ENCODE data around the gene SGCG. TPM values are rescaled to one million over a fixed set of nuclear protein-coding genes. Genes with fewer than 3 reads are reported as not detected.
"Not testable (repeated sequence)": the region's sequence is repeated elsewhere in the genome, so short reads cannot be mapped to it uniquely, and the experiment has no call there.

The SGCG gene
- total and polyA plus RNA-seq, 5 donors from 2014 or later, result not detected

- Histone ChIP-seq H3K36me3 (ENCODE audit: control insufficient read depth, insufficient read depth, low read length) (no peaks in the 10 kb centered on the region), H3K4me1 (ENCODE audit: control insufficient read depth, insufficient read depth, low read length, poor library complexity, severe bottlenecking) (no peaks in the 10 kb centered on the region), H3K27me3 (ENCODE audit: control insufficient read depth, insufficient read depth, low read length) (no peaks in the 10 kb centered on the region), H3K9me3 (ENCODE audit: control insufficient read depth in 2 of 2, low read length in 2 of 2) (no peaks in the 10 kb centered on the region), H3K4me3 (ENCODE audit: low read depth, low read length) (no peak overlapping the region), H3K27ac (ENCODE audit: insufficient read depth, low read length, poor library complexity, severe bottlenecking) (no peak overlapping the region)
- peaks cover 24% of the 10 kb centered on the region for H3K27me3 Mint-ChIP-seq
- no peaks in the 10 kb centered on the region for H3K4me1 Mint-ChIP-seq
- DNase-seq (no peak), ATAC-seq (ENCODE audit: low read depth in 2 of 2) (no peak)
- no peak overlapping the region for H3K27ac Mint-ChIP-seq
- no peaks in the 10 kb centered on the region for H3K36me3 Mint-ChIP-seq
- H3K4me3 Mint-ChIP-seq, result no peak overlapping the region
- peaks cover 0 to 2% (median 0%) of the 10 kb centered on the region in 7 donors for H3K9me3 Mint-ChIP-seq
Observed at GRCh38 chr13:23231241-23231640, 50.5 kb downstream of the SGCG start.

DNA sequence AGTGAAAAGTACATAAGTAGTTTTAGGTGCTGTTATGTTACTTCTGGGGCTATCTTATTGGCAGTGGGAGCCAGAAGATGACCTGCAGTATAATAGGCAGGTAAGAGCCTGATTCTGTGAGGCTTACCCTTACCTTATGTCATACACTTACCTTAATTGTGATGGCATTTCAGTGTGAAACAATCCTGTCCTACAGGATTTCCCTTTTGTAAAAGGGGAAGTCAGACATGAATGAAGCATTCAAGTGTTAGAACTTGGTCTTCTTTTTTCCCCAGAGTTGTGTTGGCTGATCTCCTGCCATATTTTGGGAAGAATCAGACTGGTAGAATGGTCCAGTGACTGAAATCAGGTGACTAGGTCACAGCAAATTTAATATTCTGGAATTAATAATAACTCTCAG is 55.2 kb downstream of the SGCG start:
- Mint-ChIP-seq H3K4me1 (no peaks in the 10 kb centered on the region), H3K36me3 (no peaks in the 10 kb centered on the region), H3K9me3 (peaks cover 0 to 1% (median 0%) of the 10 kb centered on the region in 7 donors), H3K4me3 (no peak overlapping the region), H3K27ac (no peak overlapping the region), H3K27me3 (peaks cover 14% of the 10 kb centered on the region)
- H3K27me3 ChIP-seq (ENCODE audit: control insufficient read depth, insufficient read depth, low read length), result peaks cover 2% of the 10 kb centered on the region
- no peaks in the 10 kb centered on the region for H3K36me3 ChIP-seq (ENCODE audit: control insufficient read depth, insufficient read depth, low read length)
- DNase-seq (no peak), ATAC-seq (ENCODE audit: low read depth in 2 of 2) (no peak)
- no peak overlapping the region for H3K27ac ChIP-seq (ENCODE audit: insufficient read depth, low read length, poor library complexity, severe bottlenecking)
- no peaks in the 10 kb centered on the region for H3K9me3 ChIP-seq (ENCODE audit: control insufficient read depth in 2 of 2, low read length in 2 of 2)
- H3K4me1 ChIP-seq (ENCODE audit: control insufficient read depth, insufficient read depth, low read length, poor library complexity, severe bottlenecking), result no peaks in the 10 kb centered on the region
- no peak overlapping the region for H3K4me3 ChIP-seq (ENCODE audit: low read depth, low read length)

- no peak overlapping the region for H3K27ac Mint-ChIP-seq
- H3K36me3 Mint-ChIP-seq, result no peaks in the 10 kb centered on the region
- H3K4me3 ChIP-seq (ENCODE audit: low read depth, low read length), result no peak overlapping the region
- no peaks in the 10 kb centered on the region for H3K36me3 ChIP-seq (ENCODE audit: control insufficient read depth, insufficient read depth, low read length)
- no peaks in the 10 kb centered on the region for H3K4me1 Mint-ChIP-seq
- no peak for DNase-seq
- peaks cover 2% of the 10 kb centered on the region for H3K27me3 ChIP-seq (ENCODE audit: control insufficient read depth, insufficient read depth, low read length)
- H3K27ac ChIP-seq (ENCODE audit: insufficient read depth, low read length, poor library complexity, severe bottlenecking), result no peak overlapping the region
- H3K9me3 ChIP-seq (ENCODE audit: control insufficient read depth in 2 of 2, low read length in 2 of 2), result no peaks in the 10 kb centered on the region
- H3K4me3 Mint-ChIP-seq, result no peak overlapping the region
- peaks cover 0 to 1% (median 0%) of the 10 kb centered on the region in 7 donors for H3K9me3 Mint-ChIP-seq
- ATAC-seq (ENCODE audit: low read depth in 2 of 2), result no peak
- H3K27me3 Mint-ChIP-seq, result peaks cover 6% of the 10 kb centered on the region
- no peaks in the 10 kb centered on the region for H3K4me1 ChIP-seq (ENCODE audit: control insufficient read depth, insufficient read depth, low read length, poor library complexity, severe bottlenecking)
Observed at GRCh38 chr13:23243066-23243465, 62.3 kb downstream of the SGCG start.

- DNase-seq; H3K27ac Mint-ChIP-seq; H3K9me3 Mint-ChIP-seq; H3K4me1 ChIP-seq (ENCODE audit: control insufficient read depth, insufficient read depth, low read length, poor library complexity, severe bottlenecking); H3K4me3 Mint-ChIP-seq; H3K36me3 Mint-ChIP-seq; H3K36me3 ChIP-seq (ENCODE audit: control insufficient read depth, insufficient read depth, low read length); H3K4me3 ChIP-seq (ENCODE audit: low read depth, low read length); H3K27ac ChIP-seq (ENCODE audit: insufficient read depth, low read length, poor library complexity, severe bottlenecking); H3K4me1 Mint-ChIP-seq; ATAC-seq (ENCODE audit: low read depth in 2 of 2); H3K27me3 Mint-ChIP-seq; H3K9me3 ChIP-seq (ENCODE audit: control insufficient read depth in 2 of 2, low read length in 2 of 2); H3K27me3 ChIP-seq (ENCODE audit: control insufficient read depth, insufficient read depth, low read length): not testable (repeated sequence)
Observed at GRCh38 chr13:23248410-23248809, 67.6 kb downstream of the SGCG start.

DNA sequence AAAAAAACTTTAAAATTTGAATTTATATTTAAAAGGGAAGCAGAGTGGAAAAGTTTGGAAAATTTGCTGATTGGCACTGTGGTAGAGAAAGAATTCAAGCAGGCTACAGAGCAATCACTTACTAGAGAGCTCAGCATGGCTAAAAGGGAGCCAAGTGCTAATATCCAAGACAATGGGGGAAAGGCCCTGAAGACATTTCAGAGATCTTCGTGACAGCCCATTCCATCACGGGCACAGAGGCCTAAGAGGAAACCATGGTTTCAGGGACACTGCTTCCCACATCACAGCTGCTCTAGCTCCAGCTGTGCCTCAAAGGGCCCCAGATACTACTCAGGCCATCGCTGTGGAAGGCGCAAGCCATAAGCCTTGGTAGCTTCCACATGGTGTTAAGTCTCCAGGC is 73.7 kb downstream of the SGCG start:
- Mint-ChIP-seq H3K27me3 (peaks cover 11% of the 10 kb centered on the region), H3K4me3 (no peak overlapping the region)
- no peak for ATAC-seq (ENCODE audit: low read depth in 2 of 2)

GRCh38 chr13:23267571-23267970 is 86.8 kb downstream of the SGCG start:
- H3K27ac Mint-ChIP-seq, result no peak overlapping the region
- H3K27me3 ChIP-seq (ENCODE audit: control insufficient read depth, insufficient read depth, low read length), result no peaks in the 10 kb centered on the region
- no peak for DNase-seq
- H3K9me3 Mint-ChIP-seq, result peaks cover 0 to 1% (median 0%) of the 10 kb centered on the region in 7 donors
- H3K27ac ChIP-seq (ENCODE audit: insufficient read depth, low read length, poor library complexity, severe bottlenecking), result no peak overlapping the region
- no peaks in the 10 kb centered on the region for H3K9me3 ChIP-seq (ENCODE audit: control insufficient read depth in 2 of 2, low read length in 2 of 2)
- H3K4me1 Mint-ChIP-seq, result no peaks in the 10 kb centered on the region
- H3K36me3 Mint-ChIP-seq, result no peaks in the 10 kb centered on the region
- no peaks in the 10 kb centered on the region for H3K36me3 ChIP-seq (ENCODE audit: control insufficient read depth, insufficient read depth, low read length)
- no peak overlapping the region for H3K4me3 Mint-ChIP-seq
- peaks cover 10% of the 10 kb centered on the region for H3K27me3 Mint-ChIP-seq
- H3K4me1 ChIP-seq (ENCODE audit: control insufficient read depth, insufficient read depth, low read length, poor library complexity, severe bottlenecking), result no peaks in the 10 kb centered on the region
- no peak overlapping the region for H3K4me3 ChIP-seq (ENCODE audit: low read depth, low read length)
- ATAC-seq (ENCODE audit: low read depth in 2 of 2), result no peak

More for the DNA sequence above, 73.7 kb downstream of the SGCG start:
- Mint-ChIP-seq H3K9me3 (peaks cover 0 to 14% (median 3%) of the 10 kb centered on the region in 7 donors), H3K27ac (no peak overlapping the region), H3K36me3 (no peaks in the 10 kb centered on the region), H3K4me1 (no peaks in the 10 kb centered on the region)
- Histone ChIP-seq H3K9me3 (ENCODE audit: control insufficient read depth in 2 of 2, low read length in 2 of 2) (no peaks in the 10 kb centered on the region), H3K27ac (ENCODE audit: insufficient read depth, low read length, poor library complexity, severe bottlenecking) (no peak overlapping the region), H3K4me3 (ENCODE audit: low read depth, low read length) (no peak overlapping the region), H3K36me3 (ENCODE audit: control insufficient read depth, insufficient read depth, low read length) (no peaks in the 10 kb centered on the region), H3K4me1 (ENCODE audit: control insufficient read depth, insufficient read depth, low read length, poor library complexity, severe bottlenecking) (no peaks in the 10 kb centered on the region), H3K27me3 (ENCODE audit: control insufficient read depth, insufficient read depth, low read length) (no peaks in the 10 kb centered on the region)
- DNase-seq, result no peak

- H3K4me1 ChIP-seq (ENCODE audit: control insufficient read depth, insufficient read depth, low read length, poor library complexity, severe bottlenecking), result no peaks in the 10 kb centered on the region
- no peaks in the 10 kb centered on the region for H3K4me1 Mint-ChIP-seq
- peaks cover 10% of the 10 kb centered on the region for H3K27me3 Mint-ChIP-seq
- no peaks in the 10 kb centered on the region for H3K27me3 ChIP-seq (ENCODE audit: control insufficient read depth, insufficient read depth, low read length)
- no peaks in the 10 kb centered on the region for H3K36me3 Mint-ChIP-seq
- H3K9me3 ChIP-seq (ENCODE audit: control insufficient read depth in 2 of 2, low read length in 2 of 2), result no peaks in the 10 kb centered on the region
- no peak overlapping the region for H3K27ac ChIP-seq (ENCODE audit: insufficient read depth, low read length, poor library complexity, severe bottlenecking)
- DNase-seq, result peak in 1 of 3 donors; percentile 1
- peak overlapping the region in 1 of 3 donors; percentile 1 for H3K27ac Mint-ChIP-seq
- H3K36me3 ChIP-seq (ENCODE audit: control insufficient read depth, insufficient read depth, low read length), result no peaks in the 10 kb centered on the region
- H3K9me3 Mint-ChIP-seq, result peaks cover 0 to 2% (median 0%) of the 10 kb centered on the region in 7 donors
- no peak overlapping the region for H3K4me3 ChIP-seq (ENCODE audit: low read depth, low read length)
- no peak for ATAC-seq (ENCODE audit: low read depth in 2 of 2)
- H3K4me3 Mint-ChIP-seq, result no peak overlapping the region
Observed at GRCh38 chr13:23268441-23268840, 87.7 kb downstream of the SGCG start.

- no peak overlapping the region for H3K27ac Mint-ChIP-seq
- H3K4me1 ChIP-seq (ENCODE audit: control insufficient read depth, insufficient read depth, low read length, poor library complexity, severe bottlenecking), result no peaks in the 10 kb centered on the region
- ATAC-seq (ENCODE audit: low read depth in 2 of 2) (no peak), DNase-seq (no peak)
- no peak overlapping the region for H3K4me3 Mint-ChIP-seq
- peaks cover 0 to 2% (median 0%) of the 10 kb centered on the region in 7 donors for H3K9me3 Mint-ChIP-seq
- no peaks in the 10 kb centered on the region for H3K9me3 ChIP-seq (ENCODE audit: control insufficient read depth in 2 of 2, low read length in 2 of 2)
- H3K4me3 ChIP-seq (ENCODE audit: low read depth, low read length), result no peak overlapping the region
- H3K36me3 ChIP-seq (ENCODE audit: control insufficient read depth, insufficient read depth, low read length), result no peaks in the 10 kb centered on the region
- no peaks in the 10 kb centered on the region for H3K4me1 Mint-ChIP-seq
- H3K27me3 Mint-ChIP-seq, result peaks cover 4% of the 10 kb centered on the region
- no peaks in the 10 kb centered on the region for H3K27me3 ChIP-seq (ENCODE audit: control insufficient read depth, insufficient read depth, low read length)
- H3K36me3 Mint-ChIP-seq, result no peaks in the 10 kb centered on the region
- no peak overlapping the region for H3K27ac ChIP-seq (ENCODE audit: insufficient read depth, low read length, poor library complexity, severe bottlenecking)
Observed at GRCh38 chr13:23271331-23271730, 90.6 kb downstream of the SGCG start.

Measured in CD4-positive, CD25-positive, alpha-beta regulatory T cell (primary cell).